Measurements from ENCODE around the gene PDGFD. TPM values are rescaled to one million over a fixed set of nuclear protein-coding genes. Genes with fewer than 3 reads are reported as not detected.

The PDGFD gene
- total RNA-seq, 1 donor from 2014 or later, result 9.0 TPM

DNA sequence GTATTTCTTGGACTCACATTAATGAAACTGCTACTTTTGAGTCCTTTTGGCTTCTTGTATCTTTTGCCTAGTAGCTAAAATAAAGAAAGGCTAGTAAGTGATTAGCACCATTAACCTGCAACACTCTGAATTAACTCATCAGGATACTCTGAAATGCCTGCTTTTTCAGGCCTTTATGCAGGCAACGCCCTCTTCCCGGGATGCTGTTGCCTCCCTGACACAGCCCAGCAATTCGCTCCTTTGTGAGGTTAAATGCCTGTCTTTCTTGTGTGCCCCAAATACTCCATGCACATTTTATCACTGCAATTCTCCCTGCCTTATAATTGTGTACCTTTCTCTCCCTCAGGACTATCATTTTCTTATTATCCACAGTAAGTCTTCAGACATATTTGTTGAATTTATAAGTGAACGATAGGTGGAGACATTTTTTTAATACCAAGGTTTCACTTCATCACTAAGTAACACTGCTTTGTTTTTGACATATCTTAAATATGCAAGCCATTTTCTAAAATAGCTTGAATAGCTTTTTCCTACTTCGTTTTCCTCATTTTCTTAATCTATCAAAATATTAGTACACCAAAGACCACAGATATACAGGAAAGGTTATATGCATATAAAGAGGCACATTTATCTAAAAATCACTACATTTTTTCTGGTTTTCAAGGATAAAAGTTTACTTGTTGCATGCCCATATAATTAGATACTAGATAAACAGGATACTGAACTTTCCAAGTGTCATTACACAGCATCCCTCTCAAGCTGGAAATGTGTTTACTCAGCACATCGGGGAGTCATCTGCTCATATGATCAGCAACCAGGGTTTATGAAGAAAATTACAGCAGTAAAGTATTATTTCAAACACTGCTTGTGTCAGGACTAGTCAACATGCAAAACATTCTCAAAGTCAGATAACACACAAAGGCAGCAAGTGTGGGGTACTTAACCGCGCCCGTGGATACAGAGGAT is 176.0 kb downstream of the PDGFD start:
- ATAC-seq (no peak), DNase-seq (ENCODE audit: missing footprints) (no peak)
- intact Hi-C loops (cut with DNase I), result no loop called here

GRCh38 chr11:103985041-103985440 is 178.9 kb downstream of the PDGFD start:
- intact Hi-C loops (cut with DNase I), result no loop called here
- ATAC-seq (no peak), DNase-seq (ENCODE audit: missing footprints) (no peak)

DNA sequence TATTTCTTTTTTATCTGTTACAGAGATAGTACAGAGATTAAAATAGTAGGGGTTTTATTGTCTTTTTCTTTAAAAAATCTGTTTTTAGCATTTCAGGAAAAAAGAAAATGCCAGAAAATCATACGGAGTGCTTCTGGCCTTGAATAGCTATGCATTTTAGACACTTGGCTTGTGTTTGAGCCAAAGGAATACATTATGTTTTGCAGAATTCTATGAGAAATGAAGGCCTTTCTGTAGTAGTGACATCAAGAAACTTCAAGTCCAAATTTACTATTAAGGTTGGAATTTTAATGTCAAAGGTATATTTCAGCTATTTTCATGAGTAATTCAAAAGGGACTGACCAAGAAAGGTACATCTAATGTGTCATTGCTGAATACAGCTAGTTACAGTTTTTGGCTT is 183.8 kb downstream of the PDGFD start:
- DNase-seq (ENCODE audit: missing footprints), result no peak
- intact Hi-C loops (cut with DNase I), result no loop called here

GRCh38 chr11:103978616-103979595 is 185.0 kb downstream of the PDGFD start:
- intact Hi-C loops (cut with DNase I), result no loop called here
- ATAC-seq, result no peak
- DNase-seq (ENCODE audit: missing footprints), result no peak

More for the DNA sequence above, 183.8 kb downstream of the PDGFD start:
- ATAC-seq, result no peak

GRCh38 chr11:103972013-103972412 is 191.9 kb downstream of the PDGFD start:
- intact Hi-C loops (cut with DNase I), result no loop called here
- DNase-seq (ENCODE audit: missing footprints) (no peak), ATAC-seq (no peak)

DNA sequence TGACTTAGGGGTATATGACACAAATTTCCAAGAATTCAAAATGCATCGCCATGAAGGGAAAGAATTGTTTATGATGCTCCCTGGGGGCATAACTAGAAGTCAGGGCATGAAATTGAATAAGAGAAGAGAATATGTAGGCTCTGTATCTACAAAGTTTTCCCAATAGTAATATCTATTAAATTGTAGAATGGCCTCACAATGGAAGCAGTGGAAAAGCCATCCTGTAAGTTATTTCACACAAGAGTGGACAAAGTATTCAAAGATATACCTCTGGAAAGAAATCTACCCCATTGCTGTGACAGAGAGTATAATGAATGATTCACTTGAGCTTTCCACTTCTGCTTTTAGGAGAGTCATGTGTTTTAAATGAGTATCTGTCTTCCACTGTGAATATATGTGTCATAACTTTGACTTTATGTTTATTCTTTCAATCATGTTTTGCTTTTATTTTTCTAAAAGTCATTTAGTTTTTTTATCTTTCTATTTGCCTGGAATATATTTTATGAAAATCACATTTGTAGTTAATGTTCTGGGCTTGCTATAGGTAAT is 193.2 kb downstream of the PDGFD start:
- DNase-seq (ENCODE audit: missing footprints), result no peak
- ATAC-seq, result no peak
- intact Hi-C loops (cut with DNase I), result no loop called here

DNA sequence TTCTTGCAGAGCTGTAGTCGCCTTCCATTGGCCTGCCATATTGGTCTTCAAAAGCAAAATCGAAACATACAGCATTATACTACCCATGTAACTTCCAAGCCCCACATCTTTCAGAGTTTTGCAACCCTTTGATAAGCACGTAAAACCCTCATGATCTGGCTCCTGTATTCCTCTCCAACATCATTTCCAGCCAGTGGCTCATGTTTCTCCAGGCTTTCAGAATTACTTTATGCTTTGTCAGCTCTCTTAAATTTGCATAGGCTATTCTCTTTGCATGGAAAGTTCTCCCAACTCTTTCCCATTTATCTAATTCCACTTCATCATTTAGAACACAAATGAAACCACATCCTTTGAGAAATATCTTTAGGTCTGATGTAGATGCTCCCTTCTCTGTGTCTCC is 195.3 kb downstream of the PDGFD start:
- ATAC-seq (peak; percentile 54), DNase-seq (ENCODE audit: missing footprints) (no peak)
- intact Hi-C loops (cut with DNase I), result no loop called here

GRCh38 chr11:103967985-103968384 is 196.0 kb downstream of the PDGFD start:
- peak; percentile 60 for ATAC-seq
- intact Hi-C loops (cut with DNase I), result no loop called here
- DNase-seq (ENCODE audit: missing footprints), result no peak

- ATAC-seq (no peak), DNase-seq (ENCODE audit: missing footprints) (no peak)
- intact Hi-C loops (cut with DNase I), result no loop called here
Measured at GRCh38 chr11:103964390-103964789, 199.6 kb downstream of the PDGFD start.

DNA sequence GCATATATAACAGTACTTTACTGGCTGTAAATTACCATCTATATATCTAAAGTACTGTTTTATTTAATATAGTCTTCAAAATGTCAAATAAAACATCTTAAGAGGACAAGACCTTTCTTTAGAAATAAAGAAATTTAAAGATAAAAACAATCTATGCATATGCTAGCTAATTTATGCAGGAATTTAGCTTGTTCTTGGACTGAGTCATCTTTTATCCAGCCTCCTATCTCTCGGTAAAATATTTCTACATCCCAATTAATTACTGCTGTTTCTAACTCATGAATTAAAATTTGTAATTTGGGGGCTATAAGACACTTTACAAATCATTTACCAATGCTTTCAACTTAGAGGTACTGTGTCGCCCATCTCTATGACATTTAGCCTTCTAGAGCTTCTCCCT is 200.3 kb downstream of the PDGFD start:
- intact Hi-C loops (cut with DNase I), result no loop called here
- DNase-seq (ENCODE audit: missing footprints), result no peak
- ATAC-seq, result no peak

DNA sequence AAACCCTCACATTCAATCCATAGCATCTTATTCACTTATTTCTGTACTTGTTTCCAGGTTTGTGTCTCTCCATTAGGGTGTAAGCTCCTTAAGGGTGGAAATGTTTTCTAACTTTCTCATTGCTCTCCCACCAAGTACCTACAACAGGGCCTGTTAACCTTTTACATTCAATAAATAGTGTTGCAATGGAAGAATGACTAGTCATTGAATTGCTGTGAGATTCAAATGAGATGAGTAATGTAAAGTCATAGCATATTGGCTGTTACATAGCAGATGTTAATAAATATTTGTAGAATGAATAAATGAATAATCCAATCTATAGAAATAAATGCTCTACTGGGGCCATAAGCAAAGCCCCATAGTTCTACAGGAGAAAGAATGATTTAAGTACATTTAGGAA is 202.9 kb downstream of the PDGFD start:
- intact Hi-C loops (cut with DNase I), result no loop called here
- no peak for ATAC-seq
- no peak for DNase-seq (ENCODE audit: missing footprints)

GRCh38 chr11:103960108-103960507 is 203.8 kb downstream of the PDGFD start:
- DNase-seq (ENCODE audit: missing footprints) (no peak), ATAC-seq (no peak)
- intact Hi-C loops (cut with DNase I), result no loop called here

- DNase-seq (ENCODE audit: missing footprints) (no peak), ATAC-seq (no peak)
- intact Hi-C loops (cut with DNase I), result no loop called here
Measured at GRCh38 chr11:103959279-103959942, 204.5 kb downstream of the PDGFD start.

DNA sequence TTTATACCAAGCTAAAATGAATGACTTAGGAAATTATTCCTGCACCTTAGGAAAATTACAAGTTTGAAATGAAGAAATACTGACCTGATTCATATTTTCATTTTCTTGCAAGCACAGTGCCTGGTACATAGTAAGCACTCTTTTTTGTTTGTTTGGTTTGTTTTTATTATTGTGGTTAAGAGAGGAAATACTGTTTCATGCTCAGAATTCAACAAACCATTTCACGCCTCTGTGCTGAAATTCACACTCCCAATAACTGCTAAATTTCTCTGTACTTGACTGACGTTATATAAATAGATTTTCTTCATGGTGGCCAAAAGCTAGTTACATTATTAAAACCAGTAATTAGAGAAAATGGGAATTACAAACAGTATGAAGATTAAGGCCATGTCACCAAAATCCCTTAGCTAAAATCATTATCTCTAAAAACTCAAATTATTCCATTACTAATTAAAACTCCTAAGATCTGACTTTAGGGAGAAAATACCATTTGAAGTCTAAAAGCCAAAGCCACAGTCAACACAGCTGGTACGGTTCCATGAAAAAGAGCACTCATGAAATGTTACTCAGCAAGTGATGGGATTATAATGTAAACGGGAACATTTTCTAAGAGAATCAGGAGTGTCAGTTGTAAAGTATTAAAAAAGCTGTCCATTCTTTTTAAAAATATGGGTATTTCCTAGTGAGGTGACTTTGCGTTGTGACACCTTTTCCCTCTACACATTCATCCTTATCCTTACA is 205.3 kb downstream of the PDGFD start:
- no peak for ATAC-seq
- DNase-seq (ENCODE audit: missing footprints), result no peak
- intact Hi-C loops (cut with DNase I), result no loop called here

DNA sequence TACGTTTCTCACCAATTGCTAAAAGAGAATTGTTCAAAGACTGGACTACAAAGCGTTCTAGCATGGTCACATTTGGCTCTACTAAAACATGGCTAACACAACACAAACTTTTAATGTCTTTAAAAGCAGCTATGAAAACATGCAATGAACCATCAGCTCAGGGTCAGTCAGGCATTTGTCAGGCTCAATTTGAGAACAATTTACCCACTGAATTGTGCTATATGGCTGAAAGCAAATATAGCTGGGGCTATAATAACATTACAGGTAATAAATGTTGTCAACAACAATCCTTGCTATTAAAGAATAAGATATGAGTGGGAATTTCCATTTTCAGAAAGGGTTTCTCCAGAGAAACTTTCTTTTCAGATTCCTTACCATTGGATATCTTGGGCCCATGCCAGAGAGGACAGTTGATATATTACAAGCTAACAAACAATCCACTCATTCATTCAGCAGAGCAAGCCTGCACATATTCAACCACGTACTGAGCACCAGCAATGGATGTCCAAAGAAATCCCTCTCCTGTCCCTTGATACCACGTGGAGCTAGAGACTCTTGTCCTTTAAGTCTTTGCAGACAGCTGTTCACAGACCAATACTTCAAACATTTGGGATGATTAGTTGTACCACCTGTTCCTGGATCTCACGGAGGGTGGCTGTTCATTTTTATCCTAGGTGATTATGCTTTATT is 210.0 kb downstream of the PDGFD start:
- DNase-seq (ENCODE audit: missing footprints) (no peak), ATAC-seq (no peak)
- intact Hi-C loops (cut with DNase I), result no loop called here

DNA sequence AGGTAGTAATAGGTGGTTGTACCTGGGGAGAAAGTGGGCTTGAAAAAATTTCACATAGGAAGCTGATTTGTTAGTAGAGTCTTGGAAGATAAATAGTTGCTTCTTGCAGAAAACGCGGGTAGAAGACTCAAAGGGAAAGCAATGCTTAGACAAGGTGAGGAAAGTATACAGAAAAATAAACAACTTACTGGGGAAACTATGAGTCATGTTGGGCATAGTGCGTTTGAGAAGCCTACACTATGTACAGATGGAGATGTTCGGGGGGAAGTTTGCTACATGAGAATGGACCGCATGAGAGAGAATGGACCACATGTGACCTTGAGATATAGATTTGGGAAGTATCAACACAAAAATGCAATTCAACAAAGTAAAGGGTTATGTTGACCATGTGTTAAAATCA is 214.2 kb downstream of the PDGFD start:
- ATAC-seq (no peak), DNase-seq (ENCODE audit: missing footprints) (no peak)
- intact Hi-C loops (cut with DNase I), result no loop called here

GRCh38 chr11:103948187-103948763 is 215.7 kb downstream of the PDGFD start:
- intact Hi-C loops (cut with DNase I), result no loop called here
- DNase-seq (ENCODE audit: missing footprints) (no peak), ATAC-seq (no peak)
